GM23338 (cell line): ENCODE results near the gene CPT1C. TPM values are rescaled to one million over a fixed set of nuclear protein-coding genes. Genes with fewer than 3 reads are reported as not detected.

Experiments
- ATAC-seq: fragments of 200-7000 bp; cut with Tn5 transposase; 3 replicates; pipeline ENCODE4 v1.9.1; 2020
- DNase-seq: peaks from one replicate; pipeline ENCODE4 v3.0.0-alpha.2; 2015; ENCODE audit warnings: low spot score
- H2AFZ ChIP-seq: fragments of 200-600 bp; sonication (generic); 2 replicates; pipeline ENCODE4 v1.8.0; 2016; ENCODE audit warnings: antibody characterized with exemption, mild to moderate bottlenecking, moderate library complexity
- H3F3A ChIP-seq: fragments of 200-600 bp; sonication (generic); replicated peaks from 2 replicates; pipeline ENCODE4 v1.8.0; 2017; ENCODE audit warnings: antibody characterized with exemption, mixed run types, low read depth
- H3K27ac ChIP-seq: fragments of 200-600 bp; sonication (generic); 2 replicates; pipeline ENCODE4 v1.6.1; 2016; ENCODE audit warnings: low read depth
- H3K27me3 ChIP-seq: fragments of 200-600 bp; sonication (generic); 2 replicates; pipeline ENCODE4 v1.8.0; 2016; ENCODE audit warnings: mild to moderate bottlenecking, mixed run types, moderate library complexity; ENCODE audit not compliant: insufficient read depth
- H3K36me3 ChIP-seq: fragments of 200-600 bp; sonication (generic); 2 replicates; pipeline ENCODE4 v1.8.0; 2016; ENCODE audit warnings: mild to moderate bottlenecking; ENCODE audit not compliant: insufficient read depth
- H3K4me1 ChIP-seq: fragments of 200-600 bp; sonication (generic); 2 replicates; pipeline ENCODE4 v1.8.0; 2016; ENCODE audit warnings: mild to moderate bottlenecking, moderate library complexity; ENCODE audit not compliant: insufficient read depth
- H3K4me2 ChIP-seq: fragments of 200-600 bp; sonication (generic); 2 replicates; pipeline ENCODE4 v1.7.1; 2017; ENCODE audit warnings: mixed run types
- H3K4me3 ChIP-seq: fragments of 200-600 bp; sonication (generic); 2 replicates; pipeline ENCODE4 v1.6.1; 2016; ENCODE audit warnings: mixed run types
- H3K79me2 ChIP-seq: fragments of 200-600 bp; sonication (generic); replicated peaks from 2 replicates; pipeline ENCODE4 v1.8.0; 2017; ENCODE audit warnings: mild to moderate bottlenecking; ENCODE audit not compliant: insufficient read depth
- H3K9me2 ChIP-seq: fragments of 200-600 bp; sonication (generic); 2 replicates; pipeline ENCODE4 v1.8.0; 2017; ENCODE audit not compliant: insufficient read depth
- H4K20me1 ChIP-seq: fragments of 200-600 bp; sonication (generic); replicated peaks from 2 replicates; pipeline ENCODE4 v1.8.0; 2017; ENCODE audit warnings: mild to moderate bottlenecking; ENCODE audit not compliant: insufficient read depth
- H3K27ac Mint-ChIP-seq: 2 replicates; pipeline ENCODE4 v1.8.0; 2020; ENCODE audit warnings: inconsistent platforms, mild to moderate bottlenecking, moderate library complexity, mixed read lengths
- H3K27me3 Mint-ChIP-seq: 3 replicates; pipeline ENCODE4 v1.8.0; 2022; ENCODE audit warnings: low read depth, mild to moderate bottlenecking, moderate library complexity, mixed read lengths, inconsistent platforms; ENCODE audit not compliant: insufficient read depth, poor library complexity
- H3K36me3 Mint-ChIP-seq: 3 replicates; pipeline ENCODE4 v1.8.0; 2021; ENCODE audit warnings: low read depth, mild to moderate bottlenecking, inconsistent platforms, moderate library complexity, mixed read lengths
- H3K4me1 Mint-ChIP-seq: 3 replicates; pipeline ENCODE4 v1.8.0; 2020; ENCODE audit warnings: mild to moderate bottlenecking, inconsistent platforms, mixed read lengths
- H3K4me3 Mint-ChIP-seq: 3 replicates; pipeline ENCODE4 v1.8.0; 2021; ENCODE audit warnings: moderate library complexity, mild to moderate bottlenecking, inconsistent platforms, mixed read lengths
- H3K9me3 Mint-ChIP-seq: 3 replicates; pipeline ENCODE4 v1.8.0; 2020; ENCODE audit warnings: moderate library complexity, mild to moderate bottlenecking, inconsistent platforms, mixed read lengths
- CREB1 ChIP-seq: fragments of 250-450 bp; sonication (Bioruptor Pico); IDR thresholded peaks from 2 replicates; pipeline ENCODE4 v1.5.0; 2020; ENCODE audit warnings: low read depth, mild to moderate bottlenecking, moderate library complexity
- CTCF ChIP-seq, 2 experiments: fragments of 200-600 bp in 1 of 2; sonication (generic) in 1 of 2; conservative IDR thresholded peaks; 2 replicates each; pipeline versions ENCODE4 v1.5.1 to v1.6.1; 2016 to 2017; ENCODE audit warnings: antibody characterized with exemption in 2 of 2, low read depth in 2 of 2, mild to moderate bottlenecking in 2 of 2, moderate library complexity in 1 of 2
- ETS1 ChIP-seq: IDR thresholded peaks from 2 replicates; pipeline ENCODE4 v1.6.1; 2016; ENCODE audit warnings: antibody characterized with exemption
- NANOG ChIP-seq: IDR thresholded peaks from 2 replicates; pipeline ENCODE4 v1.6.1; 2016; ENCODE audit warnings: antibody characterized with exemption, borderline replicate concordance
- ZNF114 ChIP-seq: fragments of 250-450 bp; sonication (Bioruptor Pico); IDR thresholded peaks from 2 replicates; pipeline ENCODE4 v1.5.0; 2020; ENCODE audit warnings: mild to moderate bottlenecking, moderate library complexity
- ZNF331 ChIP-seq: fragments of 250-450 bp; sonication (Bioruptor Pico); IDR thresholded peaks from 2 replicates; pipeline ENCODE4 v1.5.0; 2020; ENCODE audit warnings: low read depth, mild to moderate bottlenecking, moderate library complexity
- ZNF462 ChIP-seq: fragments of 250-450 bp; sonication (Bioruptor Pico); IDR thresholded peaks from 2 replicates; pipeline ENCODE4 v1.5.0; 2020; ENCODE audit warnings: mild to moderate bottlenecking, moderate library complexity
- polyA plus RNA-seq: library from polyadenylated mRNA; unstranded; fragments of >200 nt; fragmentation: Nextera tagmentation; extraction: Ambion mirVana; gene quantifications from 2 replicates; pipeline ENCODE4 v1.2.1, GENCODE V29; 2016
- total RNA-seq: library from RNA; depleted of rRNA; stranded (reverse); fragments of >200 nt; shearing (Covaris generic); gene quantifications from 2 replicates; pipeline ENCODE4 v1.2.3, GENCODE V29; 2014

The CPT1C gene
- total and polyA plus RNA-seq, 2 experiments from 2014 or later, result 63.4 to 77.3 TPM

- TF ChIP-seq ZNF462 (CRISPR knock-in tag), result no peak
- no peak for TF ChIP-seq NANOG
- no peak for TF ChIP-seq ZNF331 (CRISPR knock-in tag)
- TF ChIP-seq CTCF (conservative IDR thresholded peaks at IDR 0.05; ENCODE audit: low read depth in 2 of 2), result no peak
- no peak for TF ChIP-seq ZNF114 (CRISPR knock-in tag)
- 0 out of 2 replicates have a peak, but pooled peaks have one; percentile 36 for TF ChIP-seq CREB1 (CRISPR knock-in tag)
Observed at GRCh38 chr19:49665351-49666119, 25.4 kb upstream of the CPT1C start, which contains the start of the genes BCL2L12 and IRF3 (continued).

GRCh38 chr19:49666120-49666444, 24.8 kb upstream of the CPT1C start:
- TF ChIP-seq CREB1 (CRISPR knock-in tag) (no peak), ETS1 (peak; percentile 48; the same call in 1 of the 2 replicates)
- Histone ChIP-seq H3K9me2 (no peaks in the 10 kb centered on the region), H3K4me3 (peak overlapping the region; percentile 70), H3K4me1 (peaks cover 9% of the 10 kb centered on the region), H3K36me3 (peaks cover 26% of the 10 kb centered on the region), H3K4me2 (peak overlapping the region; percentile 91), H2AFZ (no peak overlapping the region), H3F3A (peaks cover 35% of the 10 kb centered on the region), H4K20me1 (peaks cover 27% of the 10 kb centered on the region), H3K27ac (no peak overlapping the region), H3K79me2 (peaks cover 36% of the 10 kb centered on the region), H3K27me3 (no peaks in the 10 kb centered on the region)
- Mint-ChIP-seq H3K27ac (peak overlapping the region; percentile 95), H3K9me3 (no peaks in the 10 kb centered on the region; the same call in 2 of the 3 replicates), H3K36me3 (peaks cover 48% of the 10 kb centered on the region), H3K4me1 (peaks cover 17% of the 10 kb centered on the region), H3K4me3 (peak overlapping the region; percentile 98), H3K27me3 (peaks cover 19% of the 10 kb centered on the region)
- ATAC-seq (peak; percentile 34), DNase-seq (peak; percentile 88)
